Measurements from ENCODE around the gene KRT16. TPM values are rescaled to one million over a fixed set of nuclear protein-coding genes. Genes with fewer than 3 reads are reported as not detected.
A peak's percentile ranks its signal among the peaks of the same experiment; 100 is the strongest.
"Not testable (repeated sequence)": the region's sequence is repeated elsewhere in the genome, so short reads cannot be mapped to it uniquely, and the experiment has no call there.

The KRT16 gene
- total RNA-seq, 1 experiment from 2014 or later = 0.08 TPM

- Histone ChIP-seq H3K4me3 (no peak overlapping the region), H3K27me3 (no peaks in the 10 kb centered on the region), H3K4me1 (peaks cover 2% of the 10 kb centered on the region; the same call in 1 of the 2 replicates), H3K36me3 (no peaks in the 10 kb centered on the region), H3K27ac (no peak overlapping the region), H3K9me3 (replicated peaks) (no peaks in the 10 kb centered on the region)
- DNase-seq = no peak
These were observed 32.4 kb downstream of the KRT16 start for GRCh38 chr17:41580244-41580575.

DNA sequence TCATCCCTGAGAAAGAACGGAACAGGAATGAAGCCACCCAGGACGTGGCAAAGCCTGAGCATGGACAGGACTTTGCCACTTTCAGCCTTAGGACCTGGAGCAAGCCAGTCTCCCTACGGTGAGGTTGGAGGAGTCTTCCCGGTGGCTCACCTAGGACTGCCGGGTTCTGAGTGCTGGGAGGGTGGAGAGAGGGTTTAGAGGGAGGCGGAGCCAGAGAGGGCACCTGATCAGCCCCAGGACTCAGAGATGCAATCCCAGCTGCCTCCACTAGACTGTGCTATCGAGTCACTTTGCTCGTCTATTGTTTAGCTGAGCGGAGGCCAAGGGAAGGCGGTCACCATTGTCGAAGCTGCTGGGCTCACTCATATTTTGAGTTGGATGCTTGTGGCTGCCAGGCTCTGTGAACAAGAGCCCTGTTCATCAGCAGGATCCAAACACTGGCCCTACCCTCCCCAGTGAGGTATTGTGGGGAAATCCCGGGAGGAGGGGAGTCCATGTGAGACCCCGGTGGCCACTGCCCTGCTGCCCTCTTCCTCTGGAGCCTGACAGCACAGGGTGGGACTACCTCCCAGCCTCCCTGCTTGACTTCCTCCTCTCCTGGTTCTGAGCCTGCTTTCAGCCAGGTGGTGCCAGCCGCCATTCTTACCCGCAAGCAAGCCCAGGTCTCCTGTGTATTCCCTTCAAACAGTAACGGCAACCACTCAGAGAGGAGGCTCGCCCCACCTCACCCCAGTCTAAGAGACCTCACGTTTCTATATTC lies 32.9 kb downstream of the KRT16 start:
- H3K4me1 ChIP-seq = peaks cover 2% of the 10 kb centered on the region; the same call in 1 of the 2 replicates
- peak; percentile 81 to 94 for DNase-seq
- no peaks in the 10 kb centered on the region for H3K36me3 ChIP-seq
- H3K27ac ChIP-seq = no peak overlapping the region
- no peaks in the 10 kb centered on the region for H3K27me3 ChIP-seq
- H3K4me3 ChIP-seq = no peak overlapping the region
- no peaks in the 10 kb centered on the region for H3K9me3 ChIP-seq (replicated peaks)

DNA sequence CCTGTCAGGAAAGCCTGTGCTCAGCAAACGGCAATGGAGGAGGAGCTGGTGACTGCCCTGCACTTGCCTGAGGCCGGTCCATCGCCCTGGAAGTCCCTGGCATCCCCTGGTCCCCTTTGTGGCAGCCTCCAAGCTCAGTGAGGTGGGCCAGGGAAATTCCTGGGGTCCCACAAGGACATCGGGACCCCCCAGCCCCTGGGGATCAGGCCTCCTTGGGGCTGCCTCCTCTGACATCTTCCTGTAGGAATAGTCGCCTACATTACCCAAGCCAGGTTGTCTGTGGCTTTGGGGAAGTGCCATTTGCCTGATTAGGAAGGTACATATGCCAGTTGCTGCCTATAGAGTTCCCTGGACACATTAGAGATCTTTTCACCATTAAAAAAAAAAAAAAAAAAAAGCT lies 33.6 kb downstream of the KRT16 start:
- no peaks in the 10 kb centered on the region for H3K9me3 ChIP-seq (replicated peaks)

GRCh38 chr17:41578538-41578937 lies 34.0 kb downstream of the KRT16 start:
- Histone ChIP-seq H3K9me3 (replicated peaks) (no peaks in the 10 kb centered on the region), H3K27me3 (no peaks in the 10 kb centered on the region), H3K4me3 (no peak overlapping the region), H3K27ac (no peak overlapping the region), H3K36me3 (no peaks in the 10 kb centered on the region), H3K4me1 (peaks cover 2% of the 10 kb centered on the region; the same call in 1 of the 2 replicates)
- DNase-seq = no peak

More for the DNA sequence above, 33.6 kb downstream of the KRT16 start:
- Histone ChIP-seq H3K4me1 (peaks cover 2% of the 10 kb centered on the region; the same call in 1 of the 2 replicates), H3K27me3 (no peaks in the 10 kb centered on the region), H3K36me3 (no peaks in the 10 kb centered on the region), H3K4me3 (no peak overlapping the region), H3K27ac (no peak overlapping the region)
- no peak for DNase-seq

DNA sequence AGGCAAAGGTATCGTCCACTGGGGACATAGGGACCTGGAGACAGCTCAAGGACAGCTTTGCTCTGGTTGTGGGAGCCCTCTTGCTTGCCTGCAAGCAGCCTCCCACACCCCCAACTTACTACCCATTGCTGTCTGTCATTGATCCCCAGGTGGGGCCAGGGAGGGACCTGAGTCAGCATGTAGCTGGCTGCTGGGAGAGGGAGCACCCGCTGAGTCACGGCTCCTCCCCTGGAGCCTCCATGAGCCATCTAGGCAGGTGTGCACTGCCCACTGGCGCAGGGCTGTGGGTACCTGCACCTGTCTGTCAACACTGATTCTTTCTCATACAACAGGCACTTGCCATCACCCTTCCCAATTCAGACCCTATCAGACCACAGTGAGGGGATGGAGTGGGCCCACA lies 35.8 kb downstream of the KRT16 start:
- not testable (repeated sequence) for H3K27me3 ChIP-seq; H3K4me1 ChIP-seq; H3K27ac ChIP-seq; H3K36me3 ChIP-seq; H3K4me3 ChIP-seq; H3K9me3 ChIP-seq (replicated peaks); DNase-seq

- Histone ChIP-seq H3K36me3 (no peaks in the 10 kb centered on the region), H3K4me1 (peaks cover 2% of the 10 kb centered on the region; the same call in 1 of the 2 replicates), H3K4me3 (no peak overlapping the region), H3K27ac (no peak overlapping the region), H3K27me3 (no peaks in the 10 kb centered on the region), H3K9me3 (replicated peaks) (no peaks in the 10 kb centered on the region)
- peak in 1 of 2 experiments; percentile 27 for DNase-seq
These were observed 37.2 kb downstream of the KRT16 start for GRCh38 chr17:41575336-41575735.

DNA sequence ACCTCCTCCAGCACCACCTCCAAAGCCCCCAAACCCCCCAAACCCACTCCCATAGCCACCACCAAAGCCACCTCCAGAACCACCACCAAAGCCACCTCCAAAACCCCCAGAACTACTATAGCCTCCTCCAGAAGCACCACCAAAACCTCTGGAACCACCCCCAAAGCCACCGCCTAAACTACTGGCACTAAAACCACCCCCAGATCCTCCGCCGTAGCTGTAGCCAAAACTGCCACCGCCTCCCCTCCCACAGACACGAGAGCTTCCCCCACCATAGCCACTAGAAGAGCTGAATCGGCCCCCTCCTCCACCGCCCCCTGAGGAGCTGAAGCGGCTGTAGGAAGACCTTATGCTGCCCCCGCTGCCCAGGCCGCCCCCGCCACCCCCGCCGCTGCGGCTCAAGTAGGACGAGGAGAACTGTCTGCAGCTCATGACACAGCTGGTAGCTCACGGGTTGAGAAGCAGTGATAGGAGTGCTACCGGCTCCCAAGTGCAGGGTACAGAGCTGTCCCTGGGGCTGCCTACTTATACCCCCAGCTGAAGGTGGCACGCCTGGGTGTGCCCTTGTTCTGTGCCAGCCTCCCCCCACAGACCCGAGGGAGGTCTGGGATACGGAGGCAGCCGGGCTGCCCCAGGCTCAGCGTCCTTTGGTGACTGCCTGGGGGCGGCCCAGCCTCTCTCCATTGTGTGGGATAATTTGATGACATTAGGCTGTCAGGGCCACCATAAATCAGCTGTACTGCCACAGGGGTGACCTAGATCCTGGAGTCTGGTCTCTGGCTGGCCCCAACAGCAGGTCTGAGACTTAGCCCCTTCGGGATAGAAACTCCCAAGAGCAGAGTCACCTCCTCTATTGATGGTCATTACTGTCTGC lies 40.8 kb downstream of the KRT16 start, which contains the start of gene KRT9:
Gene KRT9, minus strand, starts transcription at position 499 of the 874 bp plus-strand sequence. Its CDS starts 67 bp downstream, at position 432.
- Histone ChIP-seq H3K4me1 (no peaks in the 10 kb centered on the region), H3K27me3 (no peaks in the 10 kb centered on the region)

GRCh38 chr17:41567317-41567716 lies 45.2 kb downstream of the KRT16 start:
- Histone ChIP-seq H3K27me3 (no peaks in the 10 kb centered on the region), H3K36me3 (no peaks in the 10 kb centered on the region), H3K4me3 (no peak overlapping the region), H3K4me1 (no peaks in the 10 kb centered on the region), H3K27ac (no peak overlapping the region), H3K9me3 (replicated peaks) (no peaks in the 10 kb centered on the region)
- no peak for DNase-seq

More for the DNA sequence above, 40.8 kb downstream of the KRT16 start, which contains the start of gene KRT9:
- Histone ChIP-seq H3K27ac (no peak within 1 kb of the TSS), H3K4me3 (no peak within 1 kb of the TSS), H3K36me3 (no peaks in the 10 kb centered on the region), H3K9me3 (replicated peaks) (no peaks in the 10 kb centered on the region)
- DNase-seq = no peak

DNA sequence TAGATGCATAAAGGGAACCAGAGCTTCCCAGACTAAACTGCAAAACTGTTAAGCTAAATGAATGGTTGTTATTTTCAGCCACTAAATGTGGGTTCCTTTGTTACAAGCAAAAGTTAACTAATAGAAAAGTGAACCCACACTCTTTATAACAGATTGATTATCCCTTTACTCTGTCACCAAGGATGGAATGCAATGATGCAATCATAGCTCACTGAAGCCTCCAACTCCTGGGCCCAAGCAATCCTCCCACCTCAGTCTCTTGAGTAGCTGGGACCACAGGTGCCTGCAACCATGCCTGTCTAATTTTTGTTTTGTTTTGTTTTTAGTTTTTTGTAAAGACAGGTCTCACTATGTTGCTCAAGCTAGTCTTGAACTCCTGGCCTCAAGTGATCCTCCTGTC lies 47.2 kb downstream of the KRT16 start:
- H3K4me1 ChIP-seq = no peaks in the 10 kb centered on the region
- no peak for DNase-seq
- no peaks in the 10 kb centered on the region for H3K36me3 ChIP-seq
- no peaks in the 10 kb centered on the region for H3K27me3 ChIP-seq
- no peak overlapping the region for H3K4me3 ChIP-seq
- H3K9me3 ChIP-seq (replicated peaks) = no peaks in the 10 kb centered on the region
- no peak overlapping the region for H3K27ac ChIP-seq

- H3K4me3 ChIP-seq = no peak overlapping the region
- H3K27ac ChIP-seq = no peak overlapping the region
- H3K36me3 ChIP-seq = no peaks in the 10 kb centered on the region
- DNase-seq = no peak
- no peaks in the 10 kb centered on the region for H3K27me3 ChIP-seq
- H3K4me1 ChIP-seq = no peaks in the 10 kb centered on the region
- H3K9me3 ChIP-seq (replicated peaks) = no peaks in the 10 kb centered on the region
These were observed 48.9 kb downstream of the KRT16 start for GRCh38 chr17:41563607-41564170.

DNA sequence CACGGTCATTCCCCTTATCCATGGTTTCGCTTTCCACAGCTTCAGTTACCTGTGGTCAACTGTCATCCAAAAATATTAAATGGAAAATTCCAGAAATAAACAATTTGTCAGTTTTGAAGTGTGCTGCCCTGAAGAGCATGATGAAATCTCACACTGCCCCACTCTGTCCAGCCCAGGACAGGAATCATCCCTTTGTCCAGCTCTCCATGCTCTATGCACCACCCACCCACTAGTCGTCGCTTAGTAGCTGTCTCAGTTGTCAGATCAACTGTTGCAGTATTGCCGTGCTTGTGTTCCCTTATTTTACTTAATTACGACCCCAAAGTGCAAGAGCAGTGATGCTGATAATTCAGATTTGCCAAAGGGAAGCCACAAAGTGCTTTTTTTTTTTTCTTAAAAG lies 51.0 kb downstream of the KRT16 start:
- H3K36me3 ChIP-seq = no peaks in the 10 kb centered on the region
- H3K4me3 ChIP-seq = no peak overlapping the region
- no peaks in the 10 kb centered on the region for H3K4me1 ChIP-seq
- H3K27me3 ChIP-seq = no peaks in the 10 kb centered on the region
- no peak for DNase-seq
- no peaks in the 10 kb centered on the region for H3K9me3 ChIP-seq (replicated peaks)
- H3K27ac ChIP-seq = no peak overlapping the region

Other genes starting within 250 kb of the KRT16 start
- not detected in 2 replicates for gene KRT33B, start 243.0 kb downstream of the KRT16 start, total RNA-seq (2014; rRNA removed; shearing (Covaris generic))
- 0.08 TPM in 1 of 2 replicates, not detected in the other for gene KRT34, start 230.5 kb downstream of the KRT16 start, total RNA-seq (2014; rRNA removed; shearing (Covaris generic))
- gene KRT31, start 215.2 kb downstream of the KRT16 start, total RNA-seq (2014; rRNA removed; shearing (Covaris generic)) = 0.08 TPM in 1 of 2 replicates, not detected in the other
- gene KRT37, start 188.2 kb downstream of the KRT16 start, total RNA-seq (2014; rRNA removed; shearing (Covaris generic)) = not detected in 2 replicates
- not detected in 2 replicates for gene KRT38, start 171.8 kb downstream of the KRT16 start, total RNA-seq (2014; rRNA removed; shearing (Covaris generic))
- not detected in 2 replicates for gene KRT32, start 145.4 kb downstream of the KRT16 start, total RNA-seq (2014; rRNA removed; shearing (Covaris generic))
- gene KRT35, start 131.6 kb downstream of the KRT16 start, total RNA-seq (2014; rRNA removed; shearing (Covaris generic)) = not detected in 2 replicates
- not detected in 2 replicates for gene KRT36, start 122.9 kb downstream of the KRT16 start, total RNA-seq (2014; rRNA removed; shearing (Covaris generic))
- 0.30 TPM in 1 of 2 replicates, not detected in the other for gene KRT13, start 107.2 kb downstream of the KRT16 start, total RNA-seq (2014; rRNA removed; shearing (Covaris generic))
- 0.08 TPM in 1 of 2 replicates, not detected in the other for gene KRT15, start 93.9 kb downstream of the KRT16 start, total RNA-seq (2014; rRNA removed; shearing (Covaris generic))
- gene KRT19, start 84.5 kb downstream of the KRT16 start, total RNA-seq (2014; rRNA removed; shearing (Covaris generic)) = 0.25 TPM in 1 of 2 replicates, not detected in the other
- not detected in 2 replicates for gene KRT9, start 40.7 kb downstream of the KRT16 start, total RNA-seq (2014; rRNA removed; shearing (Covaris generic))
- gene KRT14, start 25.9 kb downstream of the KRT16 start, total RNA-seq (2014; rRNA removed; shearing (Covaris generic)) = not detected in 2 replicates
- gene KRT17, start 11.8 kb upstream of the KRT16 start, total RNA-seq (2014; rRNA removed; shearing (Covaris generic)) = 134 and 149 TPM in 2 replicates
- 107 and 142 TPM in 2 replicates for gene EIF1, start 76.1 kb upstream of the KRT16 start, total RNA-seq (2014; rRNA removed; shearing (Covaris generic))
- not detected in 2 replicates for gene GAST, start 99.6 kb upstream of the KRT16 start, total RNA-seq (2014; rRNA removed; shearing (Covaris generic))
- 0.08 and 0.10 TPM in 2 replicates for gene HAP1, start 121.9 kb upstream of the KRT16 start, total RNA-seq (2014; rRNA removed; shearing (Covaris generic))
- gene JUP, start 173.9 kb upstream of the KRT16 start, total RNA-seq (2014; rRNA removed; shearing (Covaris generic)) = 1.2 and 1.7 TPM in 2 replicates
- gene P3H4, start 199.2 kb upstream of the KRT16 start, total RNA-seq (2014; rRNA removed; shearing (Covaris generic)) = 15.7 and 16.9 TPM in 2 replicates
- gene FKBP10, start 200.2 kb upstream of the KRT16 start, total RNA-seq (2014; rRNA removed; shearing (Covaris generic)) = 61.4 and 72.2 TPM in 2 replicates
- 115 and 120 TPM in 2 replicates for gene NT5C3B, start 223.5 kb upstream of the KRT16 start, total RNA-seq (2014; rRNA removed; shearing (Covaris generic))
- not detected in 2 replicates for gene KLHL10, start 225.1 kb upstream of the KRT16 start, total RNA-seq (2014; rRNA removed; shearing (Covaris generic))

Measured in SJCRH30 (cell line).